Measurements from ENCODE around the gene PSMC4.

PSMC4 gene

GRCh38 chr19:39969266-39969665, 1.7 kb upstream of the PSMC4 start:
- ATAC-seq: no peak
- no peak for TF ChIP-seq ZFP3 (CRISPR knock-in tag; IDR thresholded peaks at IDR 0.05)
- TF ChIP-seq ISL1 (CRISPR knock-in tag; IDR thresholded peaks at IDR 0.05): no peak

- ATAC-seq: no peak
Observed at GRCh38 chr19:39969681-39970424, 1.1 kb upstream of the PSMC4 start.

GRCh38 chr19:39970425-39970674, 615 bp upstream of the PSMC4 start:
- TF ChIP-seq, protein P1, sequence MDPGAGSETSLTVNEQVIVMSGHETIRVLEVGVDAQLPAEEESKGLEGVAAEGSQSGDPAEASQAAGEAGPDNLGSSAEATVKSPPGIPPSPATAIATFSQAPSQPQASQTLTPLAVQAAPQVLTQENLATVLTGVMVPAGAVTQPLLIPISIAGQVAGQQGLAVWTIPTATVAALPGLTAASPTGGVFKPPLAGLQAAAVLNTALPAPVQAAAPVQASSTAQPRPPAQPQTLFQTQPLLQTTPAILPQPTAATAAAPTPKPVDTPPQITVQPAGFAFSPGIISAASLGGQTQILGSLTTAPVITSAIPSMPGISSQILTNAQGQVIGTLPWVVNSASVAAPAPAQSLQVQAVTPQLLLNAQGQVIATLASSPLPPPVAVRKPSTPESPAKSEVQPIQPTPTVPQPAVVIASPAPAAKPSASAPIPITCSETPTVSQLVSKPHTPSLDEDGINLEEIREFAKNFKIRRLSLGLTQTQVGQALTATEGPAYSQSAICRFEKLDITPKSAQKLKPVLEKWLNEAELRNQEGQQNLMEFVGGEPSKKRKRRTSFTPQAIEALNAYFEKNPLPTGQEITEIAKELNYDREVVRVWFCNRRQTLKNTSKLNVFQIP (CRISPR knock-in tag; IDR thresholded peaks at IDR 0.05; ENCODE audit: borderline replicate concordance, low read depth): no peak
- TF ChIP-seq, protein P2, sequence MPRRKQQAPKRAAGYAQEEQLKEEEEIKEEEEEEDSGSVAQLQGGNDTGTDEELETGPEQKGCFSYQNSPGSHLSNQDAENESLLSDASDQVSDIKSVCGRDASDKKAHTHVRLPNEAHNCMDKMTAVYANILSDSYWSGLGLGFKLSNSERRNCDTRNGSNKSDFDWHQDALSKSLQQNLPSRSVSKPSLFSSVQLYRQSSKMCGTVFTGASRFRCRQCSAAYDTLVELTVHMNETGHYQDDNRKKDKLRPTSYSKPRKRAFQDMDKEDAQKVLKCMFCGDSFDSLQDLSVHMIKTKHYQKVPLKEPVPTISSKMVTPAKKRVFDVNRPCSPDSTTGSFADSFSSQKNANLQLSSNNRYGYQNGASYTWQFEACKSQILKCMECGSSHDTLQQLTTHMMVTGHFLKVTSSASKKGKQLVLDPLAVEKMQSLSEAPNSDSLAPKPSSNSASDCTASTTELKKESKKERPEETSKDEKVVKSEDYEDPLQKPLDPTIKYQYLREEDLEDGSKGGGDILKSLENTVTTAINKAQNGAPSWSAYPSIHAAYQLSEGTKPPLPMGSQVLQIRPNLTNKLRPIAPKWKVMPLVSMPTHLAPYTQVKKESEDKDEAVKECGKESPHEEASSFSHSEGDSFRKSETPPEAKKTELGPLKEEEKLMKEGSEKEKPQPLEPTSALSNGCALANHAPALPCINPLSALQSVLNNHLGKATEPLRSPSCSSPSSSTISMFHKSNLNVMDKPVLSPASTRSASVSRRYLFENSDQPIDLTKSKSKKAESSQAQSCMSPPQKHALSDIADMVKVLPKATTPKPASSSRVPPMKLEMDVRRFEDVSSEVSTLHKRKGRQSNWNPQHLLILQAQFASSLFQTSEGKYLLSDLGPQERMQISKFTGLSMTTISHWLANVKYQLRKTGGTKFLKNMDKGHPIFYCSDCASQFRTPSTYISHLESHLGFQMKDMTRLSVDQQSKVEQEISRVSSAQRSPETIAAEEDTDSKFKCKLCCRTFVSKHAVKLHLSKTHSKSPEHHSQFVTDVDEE (CRISPR knock-in tag; IDR thresholded peaks at IDR 0.05): 0 out of 2 replicates have a peak, but pooled peaks have one; percentile 24
- ATAC-seq: peak; percentile 41

More at GRCh38 chr19:39969681-39970424, 1.1 kb upstream of the PSMC4 start:
- TF ChIP-seq, protein P2 (CRISPR knock-in tag; IDR thresholded peaks at IDR 0.05): no peak
- no peak for TF ChIP-seq CSRNP3 (CRISPR knock-in tag; IDR thresholded peaks at IDR 0.05)
- TF ChIP-seq ZNF565 (CRISPR knock-in tag; conservative IDR thresholded peaks at IDR 0.05; ENCODE audit: low read depth): no peak
- no peak for TF ChIP-seq TCF4 (CRISPR knock-in tag; IDR thresholded peaks at IDR 0.05; ENCODE audit: borderline replicate concordance)
- no peak for TF ChIP-seq BACH2 (CRISPR knock-in tag; IDR thresholded peaks at IDR 0.05; ENCODE audit: borderline replicate concordance)
- TF ChIP-seq SNAI2 (CRISPR knock-in tag; IDR thresholded peaks at IDR 0.05): no peak
- no peak for TF ChIP-seq ZFP30 (CRISPR knock-in tag; IDR thresholded peaks at IDR 0.05)
- no peak for TF ChIP-seq RARB (CRISPR knock-in tag; IDR thresholded peaks at IDR 0.05)
- TF ChIP-seq ESRRG (CRISPR knock-in tag; IDR thresholded peaks at IDR 0.05): no peak
- TF ChIP-seq ZFP3 (CRISPR knock-in tag; IDR thresholded peaks at IDR 0.05): no peak
- no peak for TF ChIP-seq ZNF70 (CRISPR knock-in tag; IDR thresholded peaks at IDR 0.05)
- no peak for TF ChIP-seq CREB5 (CRISPR knock-in tag; IDR thresholded peaks at IDR 0.05; ENCODE audit: low read depth)
- TF ChIP-seq, protein P3, sequence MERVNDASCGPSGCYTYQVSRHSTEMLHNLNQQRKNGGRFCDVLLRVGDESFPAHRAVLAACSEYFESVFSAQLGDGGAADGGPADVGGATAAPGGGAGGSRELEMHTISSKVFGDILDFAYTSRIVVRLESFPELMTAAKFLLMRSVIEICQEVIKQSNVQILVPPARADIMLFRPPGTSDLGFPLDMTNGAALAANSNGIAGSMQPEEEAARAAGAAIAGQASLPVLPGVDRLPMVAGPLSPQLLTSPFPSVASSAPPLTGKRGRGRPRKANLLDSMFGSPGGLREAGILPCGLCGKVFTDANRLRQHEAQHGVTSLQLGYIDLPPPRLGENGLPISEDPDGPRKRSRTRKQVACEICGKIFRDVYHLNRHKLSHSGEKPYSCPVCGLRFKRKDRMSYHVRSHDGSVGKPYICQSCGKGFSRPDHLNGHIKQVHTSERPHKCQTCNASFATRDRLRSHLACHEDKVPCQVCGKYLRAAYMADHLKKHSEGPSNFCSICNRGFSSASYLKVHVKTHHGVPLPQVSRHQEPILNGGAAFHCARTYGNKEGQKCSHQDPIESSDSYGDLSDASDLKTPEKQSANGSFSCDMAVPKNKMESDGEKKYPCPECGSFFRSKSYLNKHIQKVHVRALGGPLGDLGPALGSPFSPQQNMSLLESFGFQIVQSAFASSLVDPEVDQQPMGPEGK (CRISPR knock-in tag; IDR thresholded peaks at IDR 0.05; ENCODE audit: borderline replicate concordance): no peak
- no peak for TF ChIP-seq ZC3H10 (CRISPR knock-in tag; IDR thresholded peaks at IDR 0.05)
- TF ChIP-seq ZNF8 (CRISPR knock-in tag; IDR thresholded peaks at IDR 0.05): no peak
- no peak for TF ChIP-seq OSR1 (CRISPR knock-in tag; IDR thresholded peaks at IDR 0.05)

All from SK-N-SH treated with all-trans-retinoic acid at 6 μM for 48 hours (cell line).